Measurements from ENCODE around the gene INSR. TPM values are rescaled to one million over a fixed set of nuclear protein-coding genes. Genes with fewer than 3 reads are reported as not detected.
A peak's percentile ranks its signal among the peaks of the same experiment; 100 is the strongest.
"Not testable (repeated sequence)": the region's sequence is repeated elsewhere in the genome, so short reads cannot be mapped to it uniquely, and the experiment has no call there.

INSR gene
- total and polyA plus RNA-seq, 2 experiments from 2014 or later, result 19.2 to 52.1 TPM

- TF ChIP-seq REST (IDR thresholded peaks at IDR 0.05; ENCODE audit: unreplicated experiment) (no peak), EZH2 (IDR thresholded peaks at IDR 0.05; ENCODE audit: low read depth, unreplicated experiment) (no peak), ZNF331 (CRISPR knock-in tag; IDR thresholded peaks at IDR 0.05; ENCODE audit: low read depth) (no peak), EZH2phosphoT487 (IDR thresholded peaks at IDR 0.05; ENCODE audit: unreplicated experiment) (no peak), ZNF114 (CRISPR knock-in tag; IDR thresholded peaks at IDR 0.05) (no peak), STAT1 (IDR thresholded peaks at IDR 0.05; ENCODE audit: unreplicated experiment) (no peak), NANOG (IDR thresholded peaks at IDR 0.05; ENCODE audit: borderline replicate concordance) (no peak)
Observed at GRCh38 chr19:7068599-7068998, 225.6 kb downstream of the INSR start (continued).

GRCh38 chr19:7067716-7068115 is 226.5 kb downstream of the INSR start:
- ATAC-seq, result no peak
- H2AFZ ChIP-seq, result no peak overlapping the region
- H3K4me1 Mint-ChIP-seq, result no peaks in the 10 kb centered on the region; the same call in 2 of the 3 replicates

GRCh38 chr19:7067122-7067521 is 227.1 kb downstream of the INSR start:
- not testable (repeated sequence) for H3K4me1 Mint-ChIP-seq; H4K20me1 ChIP-seq (replicated peaks; ENCODE audit: insufficient read depth); H3K4me3 Mint-ChIP-seq; H3K27me3 ChIP-seq (ENCODE audit: insufficient read depth); H3K4me1 ChIP-seq (ENCODE audit: insufficient read depth); H3K4me2 ChIP-seq; H2AFZ ChIP-seq; H3K4me3 ChIP-seq; H3F3A ChIP-seq (replicated peaks; ENCODE audit: low read depth); H3K9me2 ChIP-seq (ENCODE audit: insufficient read depth); H3K27ac Mint-ChIP-seq; H3K27ac ChIP-seq (ENCODE audit: low read depth); H3K36me3 ChIP-seq (ENCODE audit: insufficient read depth); ATAC-seq
- Mint-ChIP-seq H3K9me3 (peaks cover 44% of the 10 kb centered on the region), H3K36me3 (ENCODE audit: low read depth) (peaks cover 25% of the 10 kb centered on the region), H3K27me3 (ENCODE audit: insufficient read depth, low read depth, poor library complexity) (peaks cover 10% of the 10 kb centered on the region)
- peak; percentile 77 for DNase-seq (ENCODE audit: low spot score)
- TF ChIP-seq CTCF (conservative IDR thresholded peaks at IDR 0.05; ENCODE audit: low read depth in 2 of 2), result peak; percentile 31 to 59; a peak in 3 of 4 replicates
- peaks cover 12% of the 10 kb centered on the region; the same call in 1 of the 2 replicates for H3K79me2 ChIP-seq (replicated peaks; ENCODE audit: insufficient read depth)

More at GRCh38 chr19:7067716-7068115, 226.5 kb downstream of the INSR start:
- no peak for TF ChIP-seq POLR2AphosphoS5 (IDR thresholded peaks at IDR 0.05; ENCODE audit: low read depth)
- Histone ChIP-seq H3K9me2 (ENCODE audit: insufficient read depth) (no peaks in the 10 kb centered on the region), H3F3A (replicated peaks; ENCODE audit: low read depth) (no peaks in the 10 kb centered on the region; the same call in 1 of the 2 replicates), H3K4me2 (no peak overlapping the region), H3K4me3 (no peak overlapping the region), H3K4me1 (ENCODE audit: insufficient read depth) (no peaks in the 10 kb centered on the region), H3K79me2 (replicated peaks; ENCODE audit: insufficient read depth) (peaks cover 12% of the 10 kb centered on the region; the same call in 1 of the 2 replicates), H3K27ac (ENCODE audit: low read depth) (no peak overlapping the region), H4K20me1 (replicated peaks; ENCODE audit: insufficient read depth) (no peaks in the 10 kb centered on the region), H3K36me3 (ENCODE audit: insufficient read depth) (peaks cover 8% of the 10 kb centered on the region; the same call in 1 of the 2 replicates), H3K27me3 (ENCODE audit: insufficient read depth) (no peaks in the 10 kb centered on the region)
- peaks cover 47% of the 10 kb centered on the region for H3K9me3 Mint-ChIP-seq
- H3K27ac Mint-ChIP-seq, result no peak overlapping the region
- no peak overlapping the region for H3K4me3 Mint-ChIP-seq
- peaks cover 31% of the 10 kb centered on the region for H3K36me3 Mint-ChIP-seq (ENCODE audit: low read depth)
- DNase-seq (ENCODE audit: low spot score), result no peak
- H3K27me3 Mint-ChIP-seq (ENCODE audit: insufficient read depth, low read depth, poor library complexity), result peaks cover 10% of the 10 kb centered on the region
